ENCODE results near the gene ADAM19.

The ADAM19 gene

DNA sequence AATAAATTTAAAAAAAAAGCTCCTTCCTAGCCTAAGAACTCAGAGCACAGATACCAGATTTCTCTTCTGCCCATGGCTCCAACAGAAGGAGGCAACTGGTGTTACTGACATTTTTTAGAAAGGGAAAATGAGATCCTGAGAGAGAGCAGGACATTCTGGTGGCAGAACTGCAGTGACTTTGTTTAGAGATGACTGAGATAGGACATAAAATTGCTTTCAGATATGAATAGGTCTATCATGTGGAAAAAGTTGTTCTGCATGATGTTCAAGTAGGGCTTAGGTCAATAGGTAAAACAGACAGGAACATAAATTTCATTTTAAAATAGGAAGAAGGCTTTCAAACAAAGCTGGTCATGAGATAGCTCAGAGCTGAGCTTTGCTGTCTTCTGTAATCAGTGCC lies 66.0 kb downstream of the ADAM19 start:
- Histone ChIP-seq H3K9me3 (ENCODE audit: low read length) (no peaks in the 10 kb centered on the region), H3K27me3 (ENCODE audit: control insufficient read depth in 1 of 2, insufficient read depth in 2 of 2, low read length in 2 of 2) (no peaks in the 10 kb centered on the region), H3K36me3 (ENCODE audit: insufficient read depth, low read length) (peaks cover 59% of the 10 kb centered on the region), H3K27ac (ENCODE audit: low read depth, low read length) (no peak overlapping the region), H3K9ac (ENCODE audit: low read length) (no peak overlapping the region), H3K4me1 (ENCODE audit: insufficient read depth, low read length) (peaks cover 28% of the 10 kb centered on the region), H3K4me3 (ENCODE audit: low read depth in 1 of 2, low read length in 2 of 2) (no peak overlapping the region)

DNA sequence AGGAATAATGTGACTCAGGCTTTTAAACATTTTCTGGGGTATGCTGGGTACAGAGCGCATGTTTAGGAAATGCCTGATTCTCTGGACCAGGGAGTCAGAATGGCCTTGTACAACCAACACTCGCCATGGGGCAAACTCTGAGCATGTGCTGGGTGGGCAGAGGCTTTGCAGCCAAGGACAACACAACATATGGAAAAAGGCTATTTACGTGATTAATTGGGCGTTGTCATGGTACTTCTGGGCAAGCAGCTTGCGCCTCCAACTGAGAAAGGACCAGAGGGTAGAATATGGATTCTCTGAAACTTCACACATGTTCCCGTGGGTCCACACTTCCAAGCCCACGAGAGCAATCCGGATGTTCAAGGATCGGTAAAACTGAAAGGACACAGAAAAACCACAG lies 66.5 kb downstream of the ADAM19 start:
- Histone ChIP-seq H3K27me3 (ENCODE audit: control insufficient read depth in 1 of 2, insufficient read depth in 2 of 2, low read length in 2 of 2) (no peaks in the 10 kb centered on the region), H3K4me1 (ENCODE audit: insufficient read depth, low read length) (peaks cover 28% of the 10 kb centered on the region), H3K27ac (ENCODE audit: low read depth, low read length) (no peak overlapping the region), H3K36me3 (ENCODE audit: insufficient read depth, low read length) (peaks cover 64% of the 10 kb centered on the region), H3K9me3 (ENCODE audit: low read length) (no peaks in the 10 kb centered on the region), H3K9ac (ENCODE audit: low read length) (no peak overlapping the region), H3K4me3 (ENCODE audit: low read depth in 1 of 2, low read length in 2 of 2) (no peak overlapping the region)

GRCh38 chr5:157506981-157507780 lies 68.4 kb downstream of the ADAM19 start:
- no peaks in the 10 kb centered on the region for H3K27me3 ChIP-seq (ENCODE audit: control insufficient read depth in 1 of 2, insufficient read depth in 2 of 2, low read length in 2 of 2)
- peaks cover 61% of the 10 kb centered on the region for H3K36me3 ChIP-seq (ENCODE audit: insufficient read depth, low read length)
- H3K4me1 ChIP-seq (ENCODE audit: insufficient read depth, low read length) = peaks cover 28% of the 10 kb centered on the region
- no peak overlapping the region for H3K27ac ChIP-seq (ENCODE audit: low read depth, low read length)
- no peak overlapping the region for H3K4me3 ChIP-seq (ENCODE audit: low read depth in 1 of 2, low read length in 2 of 2)
- no peaks in the 10 kb centered on the region for H3K9me3 ChIP-seq (ENCODE audit: low read length)
- no peak overlapping the region for H3K9ac ChIP-seq (ENCODE audit: low read length)

DNA sequence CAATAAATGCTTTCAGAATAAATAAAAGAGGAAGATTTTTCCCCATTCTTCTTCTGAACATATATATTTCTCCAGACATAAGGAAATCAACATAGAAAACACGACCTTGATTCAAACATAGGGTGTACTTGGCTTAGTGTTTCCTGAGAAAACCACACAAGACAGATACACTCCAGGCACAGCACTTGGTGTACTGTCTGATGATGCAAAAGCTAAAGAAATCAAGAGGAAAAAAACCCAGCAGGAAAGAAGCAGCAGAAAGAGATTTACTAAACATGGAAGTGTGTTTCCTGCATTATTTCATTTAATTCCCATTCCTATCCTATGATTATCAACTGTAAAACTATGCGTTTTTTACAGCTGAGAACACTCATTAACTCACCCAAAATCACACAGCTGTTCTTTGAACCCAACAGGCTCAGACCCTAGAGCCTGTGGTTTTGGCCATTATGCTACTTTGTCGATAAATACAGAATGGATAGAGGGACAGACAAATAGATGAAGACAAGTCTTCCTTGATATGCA lies 69.4 kb downstream of the ADAM19 start:
- Histone ChIP-seq H3K4me1 (ENCODE audit: insufficient read depth, low read length) (peaks cover 17% of the 10 kb centered on the region), H3K9ac (ENCODE audit: low read length) (no peak overlapping the region), H3K27ac (ENCODE audit: low read depth, low read length) (no peak overlapping the region), H3K4me3 (ENCODE audit: low read depth in 1 of 2, low read length in 2 of 2) (no peak overlapping the region), H3K36me3 (ENCODE audit: insufficient read depth, low read length) (peaks cover 70% of the 10 kb centered on the region), H3K27me3 (ENCODE audit: control insufficient read depth in 1 of 2, insufficient read depth in 2 of 2, low read length in 2 of 2) (no peaks in the 10 kb centered on the region), H3K9me3 (ENCODE audit: low read length) (no peaks in the 10 kb centered on the region)

- Histone ChIP-seq H3K9ac (ENCODE audit: low read length) (no peak overlapping the region), H3K27ac (ENCODE audit: low read depth, low read length) (no peak overlapping the region), H3K4me1 (ENCODE audit: insufficient read depth, low read length) (peaks cover 12% of the 10 kb centered on the region), H3K27me3 (ENCODE audit: control insufficient read depth in 1 of 2, insufficient read depth in 2 of 2, low read length in 2 of 2) (no peaks in the 10 kb centered on the region), H3K9me3 (ENCODE audit: low read length) (no peaks in the 10 kb centered on the region), H3K36me3 (ENCODE audit: insufficient read depth, low read length) (peaks cover 76% of the 10 kb centered on the region), H3K4me3 (ENCODE audit: low read depth in 1 of 2, low read length in 2 of 2) (no peak overlapping the region)
These were observed 70.1 kb downstream of the ADAM19 start for GRCh38 chr5:157505496-157505895.

DNA sequence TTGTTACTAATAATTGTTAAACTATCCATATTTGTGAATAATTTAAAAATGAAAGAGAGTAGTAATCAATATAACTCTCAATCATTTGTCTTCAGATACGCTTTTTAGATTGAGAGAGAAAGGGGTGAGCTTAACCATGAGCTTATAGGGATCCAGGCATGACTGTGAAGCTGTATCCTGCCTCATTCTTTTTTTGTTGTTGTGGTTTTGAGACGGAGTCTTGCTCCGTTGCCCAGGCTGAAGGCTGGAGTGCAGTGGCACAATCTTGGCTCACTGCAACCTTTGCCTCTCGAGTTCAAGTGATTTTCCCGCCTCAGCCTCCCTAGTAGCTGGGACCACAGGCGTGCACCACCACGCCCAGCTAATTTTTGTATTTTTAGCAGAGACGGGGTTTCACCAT lies 71.5 kb downstream of the ADAM19 start:
- Histone ChIP-seq H3K9ac (ENCODE audit: low read length) (no peak overlapping the region), H3K4me1 (ENCODE audit: insufficient read depth, low read length) (peaks cover 11% of the 10 kb centered on the region), H3K27ac (ENCODE audit: low read depth, low read length) (no peak overlapping the region), H3K27me3 (ENCODE audit: control insufficient read depth in 1 of 2, insufficient read depth in 2 of 2, low read length in 2 of 2) (no peaks in the 10 kb centered on the region), H3K36me3 (ENCODE audit: insufficient read depth, low read length) (peaks cover 79% of the 10 kb centered on the region), H3K4me3 (ENCODE audit: low read depth in 1 of 2, low read length in 2 of 2) (no peak overlapping the region), H3K9me3 (ENCODE audit: low read length) (no peaks in the 10 kb centered on the region)

GRCh38 chr5:157502143-157502647 lies 73.4 kb downstream of the ADAM19 start:
- H3K27me3 ChIP-seq (ENCODE audit: control insufficient read depth in 1 of 2, insufficient read depth in 2 of 2, low read length in 2 of 2) = no peaks in the 10 kb centered on the region
- H3K27ac ChIP-seq (ENCODE audit: low read depth, low read length) = no peak overlapping the region
- H3K9ac ChIP-seq (ENCODE audit: low read length) = no peak overlapping the region
- H3K36me3 ChIP-seq (ENCODE audit: insufficient read depth, low read length) = peaks cover 71% of the 10 kb centered on the region
- H3K9me3 ChIP-seq (ENCODE audit: low read length) = no peaks in the 10 kb centered on the region
- no peak overlapping the region for H3K4me3 ChIP-seq (ENCODE audit: low read depth in 1 of 2, low read length in 2 of 2)
- peaks cover 13% of the 10 kb centered on the region for H3K4me1 ChIP-seq (ENCODE audit: insufficient read depth, low read length)

GRCh38 chr5:157497875-157498611 lies 77.5 kb downstream of the ADAM19 start:
- Histone ChIP-seq H3K27ac (ENCODE audit: low read depth, low read length) (no peak overlapping the region), H3K27me3 (ENCODE audit: control insufficient read depth in 1 of 2, insufficient read depth in 2 of 2, low read length in 2 of 2) (no peaks in the 10 kb centered on the region), H3K9me3 (ENCODE audit: low read length) (no peaks in the 10 kb centered on the region), H3K36me3 (ENCODE audit: insufficient read depth, low read length) (peaks cover 65% of the 10 kb centered on the region), H3K9ac (ENCODE audit: low read length) (no peak overlapping the region), H3K4me3 (ENCODE audit: low read depth in 1 of 2, low read length in 2 of 2) (no peak overlapping the region), H3K4me1 (ENCODE audit: insufficient read depth, low read length) (peaks cover 13% of the 10 kb centered on the region)

GRCh38 chr5:157496864-157497263 lies 78.7 kb downstream of the ADAM19 start:
- no peaks in the 10 kb centered on the region for H3K27me3 ChIP-seq (ENCODE audit: control insufficient read depth in 1 of 2, insufficient read depth in 2 of 2, low read length in 2 of 2)
- H3K9me3 ChIP-seq (ENCODE audit: low read length) = no peaks in the 10 kb centered on the region
- no peak overlapping the region for H3K4me3 ChIP-seq (ENCODE audit: low read depth in 1 of 2, low read length in 2 of 2)
- no peak overlapping the region for H3K9ac ChIP-seq (ENCODE audit: low read length)
- no peak overlapping the region for H3K27ac ChIP-seq (ENCODE audit: low read depth, low read length)
- peaks cover 8% of the 10 kb centered on the region for H3K4me1 ChIP-seq (ENCODE audit: insufficient read depth, low read length)
- H3K36me3 ChIP-seq (ENCODE audit: insufficient read depth, low read length) = peaks cover 63% of the 10 kb centered on the region

DNA sequence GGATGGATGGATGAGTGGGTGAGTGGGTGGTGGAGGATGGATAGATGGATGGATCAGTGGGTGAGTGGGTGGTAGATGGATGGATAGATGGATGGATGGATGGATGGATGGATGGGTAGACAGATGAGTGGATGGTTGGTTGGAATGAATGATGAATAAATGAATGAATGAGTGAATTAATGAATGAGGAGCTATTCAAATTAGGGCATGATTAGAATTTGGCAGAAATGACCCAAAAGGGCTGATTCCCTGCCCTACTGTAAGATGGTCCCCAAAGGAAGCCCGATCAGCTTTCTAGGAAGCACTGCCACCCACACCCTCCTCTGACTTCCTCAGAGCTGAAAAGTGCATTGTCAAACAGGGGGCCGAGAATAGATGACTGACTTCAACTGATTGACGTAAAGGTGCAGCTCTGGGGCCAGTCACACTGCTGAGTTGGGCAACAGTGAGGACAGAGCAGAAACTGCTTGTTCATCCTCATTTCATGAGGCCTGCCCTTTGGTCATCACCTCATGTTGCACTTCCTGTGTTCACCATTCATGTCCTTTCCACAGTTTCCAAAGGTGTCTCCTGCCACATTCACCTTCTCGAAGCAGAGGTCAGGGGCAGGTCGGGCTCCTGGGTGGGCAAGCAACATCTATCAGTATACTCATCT lies 81.3 kb downstream of the ADAM19 start:
- no peak overlapping the region for H3K9ac ChIP-seq (ENCODE audit: low read length)
- H3K9me3 ChIP-seq (ENCODE audit: low read length) = no peaks in the 10 kb centered on the region
- no peak overlapping the region for H3K4me3 ChIP-seq (ENCODE audit: low read depth in 1 of 2, low read length in 2 of 2)
- H3K4me1 ChIP-seq (ENCODE audit: insufficient read depth, low read length) = peaks cover 5% of the 10 kb centered on the region
- H3K27me3 ChIP-seq (ENCODE audit: control insufficient read depth in 1 of 2, insufficient read depth in 2 of 2, low read length in 2 of 2) = no peaks in the 10 kb centered on the region
- H3K27ac ChIP-seq (ENCODE audit: low read depth, low read length) = no peak overlapping the region
- H3K36me3 ChIP-seq (ENCODE audit: insufficient read depth, low read length) = peaks cover 67% of the 10 kb centered on the region

- Histone ChIP-seq H3K9ac (ENCODE audit: low read length) (no peak overlapping the region), H3K27me3 (ENCODE audit: control insufficient read depth in 1 of 2, insufficient read depth in 2 of 2, low read length in 2 of 2) (no peaks in the 10 kb centered on the region), H3K9me3 (ENCODE audit: low read length) (no peaks in the 10 kb centered on the region), H3K4me3 (ENCODE audit: low read depth in 1 of 2, low read length in 2 of 2) (no peak overlapping the region), H3K4me1 (ENCODE audit: insufficient read depth, low read length) (no peaks in the 10 kb centered on the region), H3K27ac (ENCODE audit: low read depth, low read length) (no peak overlapping the region), H3K36me3 (ENCODE audit: insufficient read depth, low read length) (peaks cover 74% of the 10 kb centered on the region)
These were observed 82.7 kb downstream of the ADAM19 start for GRCh38 chr5:157492886-157493285.
